Measurements from ENCODE around the gene KRT10. TPM values are rescaled to one million over a fixed set of nuclear protein-coding genes. Genes with fewer than 3 reads are reported as not detected.

KRT10 gene
- total RNA-seq, 1 donor from 2014 or later: 50.6 TPM

DNA sequence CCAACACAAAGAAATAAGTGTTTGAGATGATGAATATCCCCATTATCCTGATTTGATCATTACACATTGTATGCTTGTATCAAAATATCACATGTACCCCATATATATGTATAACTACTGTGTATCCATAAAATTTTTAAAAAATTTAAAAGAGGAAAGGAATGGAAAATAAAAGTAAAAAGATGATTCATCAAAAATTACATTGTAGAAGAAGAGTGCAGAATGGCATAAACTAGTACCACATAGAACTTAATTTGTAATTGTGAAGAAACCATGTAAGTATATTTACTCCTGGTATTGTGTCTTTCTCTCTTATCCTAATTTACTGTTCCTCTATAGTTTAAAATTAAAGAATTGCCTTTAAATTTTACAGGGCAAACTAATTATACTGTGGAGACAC lies 11.5 kb upstream of the KRT10 start:
- Mint-ChIP-seq H3K27ac (ENCODE audit: unreplicated experiment) (no peak overlapping the region), H3K36me3 (ENCODE audit: low read depth, unreplicated experiment) (peaks cover 2% of the 10 kb centered on the region), H3K27me3 (ENCODE audit: low read depth, unreplicated experiment) (no peaks in the 10 kb centered on the region), H3K9me3 (ENCODE audit: unreplicated experiment) (no peaks in the 10 kb centered on the region), H3K4me1 (ENCODE audit: low read depth, unreplicated experiment) (no peaks in the 10 kb centered on the region), H3K4me3 (ENCODE audit: unreplicated experiment) (no peak overlapping the region)
- FAIRE-seq (no peak), DNase-seq (ENCODE audit: low read depth) (no peak)
- TF ChIP-seq EZH2 (IDR thresholded peaks at IDR 0.05; ENCODE audit: insufficient read depth, low read length): no peak
- TF ChIP-seq, protein P1, sequence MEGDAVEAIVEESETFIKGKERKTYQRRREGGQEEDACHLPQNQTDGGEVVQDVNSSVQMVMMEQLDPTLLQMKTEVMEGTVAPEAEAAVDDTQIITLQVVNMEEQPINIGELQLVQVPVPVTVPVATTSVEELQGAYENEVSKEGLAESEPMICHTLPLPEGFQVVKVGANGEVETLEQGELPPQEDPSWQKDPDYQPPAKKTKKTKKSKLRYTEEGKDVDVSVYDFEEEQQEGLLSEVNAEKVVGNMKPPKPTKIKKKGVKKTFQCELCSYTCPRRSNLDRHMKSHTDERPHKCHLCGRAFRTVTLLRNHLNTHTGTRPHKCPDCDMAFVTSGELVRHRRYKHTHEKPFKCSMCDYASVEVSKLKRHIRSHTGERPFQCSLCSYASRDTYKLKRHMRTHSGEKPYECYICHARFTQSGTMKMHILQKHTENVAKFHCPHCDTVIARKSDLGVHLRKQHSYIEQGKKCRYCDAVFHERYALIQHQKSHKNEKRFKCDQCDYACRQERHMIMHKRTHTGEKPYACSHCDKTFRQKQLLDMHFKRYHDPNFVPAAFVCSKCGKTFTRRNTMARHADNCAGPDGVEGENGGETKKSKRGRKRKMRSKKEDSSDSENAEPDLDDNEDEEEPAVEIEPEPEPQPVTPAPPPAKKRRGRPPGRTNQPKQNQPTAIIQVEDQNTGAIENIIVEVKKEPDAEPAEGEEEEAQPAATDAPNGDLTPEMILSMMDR (IDR thresholded peaks at IDR 0.05; ENCODE audit: insufficient read depth, low read depth, low read length): no peak
- H3K36me3 ChIP-seq (ENCODE audit: insufficient read depth, low read length): peaks cover 3% of the 10 kb centered on the region
- H3K9me3 ChIP-seq (ENCODE audit: insufficient read depth, low read depth, low read length): no peaks in the 10 kb centered on the region
- peaks cover 4% of the 10 kb centered on the region for H3K79me2 ChIP-seq (ENCODE audit: insufficient read depth, low read length)
- H3K4me3 ChIP-seq (ENCODE audit: insufficient read depth, low read depth, low read length): no peak overlapping the region
- no peaks in the 10 kb centered on the region for H3K27me3 ChIP-seq (ENCODE audit: insufficient read depth, low read length)
- no peak overlapping the region for H3K27ac ChIP-seq (ENCODE audit: low read depth, low read length)
- H3K9ac ChIP-seq (ENCODE audit: low read length): no peak overlapping the region
- H3K4me2 ChIP-seq (ENCODE audit: low read length): no peak overlapping the region
- no peaks in the 10 kb centered on the region for H4K20me1 ChIP-seq (ENCODE audit: insufficient read depth, low read length)
- no peaks in the 10 kb centered on the region for H3K4me1 ChIP-seq (ENCODE audit: insufficient read depth, low read length)
- H2AFZ ChIP-seq (ENCODE audit: low read depth, low read length): no peak overlapping the region

- no peak overlapping the region for H3K9ac ChIP-seq (ENCODE audit: low read length)
- H4K20me1 ChIP-seq (ENCODE audit: insufficient read depth, low read length): no peaks in the 10 kb centered on the region
- H3K27ac ChIP-seq (ENCODE audit: low read depth, low read length): no peak overlapping the region
- H3K4me1 ChIP-seq (ENCODE audit: insufficient read depth, low read length): no peaks in the 10 kb centered on the region
- no peak overlapping the region for H2AFZ ChIP-seq (ENCODE audit: low read depth, low read length)
- no peaks in the 10 kb centered on the region for H3K27me3 Mint-ChIP-seq (ENCODE audit: low read depth, unreplicated experiment)
- H3K4me3 ChIP-seq (ENCODE audit: insufficient read depth, low read depth, low read length): no peak overlapping the region
- H3K9me3 ChIP-seq (ENCODE audit: insufficient read depth, low read depth, low read length): no peaks in the 10 kb centered on the region
- peaks cover 3% of the 10 kb centered on the region for H3K36me3 ChIP-seq (ENCODE audit: insufficient read depth, low read length)
- H3K27ac Mint-ChIP-seq (ENCODE audit: unreplicated experiment): no peak overlapping the region
- no peak for FAIRE-seq
- no peaks in the 10 kb centered on the region for H3K27me3 ChIP-seq (ENCODE audit: insufficient read depth, low read length)
- H3K36me3 Mint-ChIP-seq (ENCODE audit: low read depth, unreplicated experiment): peaks cover 2% of the 10 kb centered on the region
- TF ChIP-seq, protein P1 (IDR thresholded peaks at IDR 0.05; ENCODE audit: insufficient read depth, low read depth, low read length): no peak
- no peak for TF ChIP-seq EZH2 (IDR thresholded peaks at IDR 0.05; ENCODE audit: insufficient read depth, low read length)
- no peak for DNase-seq (ENCODE audit: low read depth)
- H3K79me2 ChIP-seq (ENCODE audit: insufficient read depth, low read length): peaks cover 4% of the 10 kb centered on the region
- H3K9me3 Mint-ChIP-seq (ENCODE audit: unreplicated experiment): no peaks in the 10 kb centered on the region
- peaks cover 3% of the 10 kb centered on the region for H3K4me1 Mint-ChIP-seq (ENCODE audit: low read depth, unreplicated experiment)
- H3K4me2 ChIP-seq (ENCODE audit: low read length): no peak overlapping the region
- H3K4me3 Mint-ChIP-seq (ENCODE audit: unreplicated experiment): no peak overlapping the region
Observed at GRCh38 chr17:40832840-40833239, 10.4 kb upstream of the KRT10 start.

DNA sequence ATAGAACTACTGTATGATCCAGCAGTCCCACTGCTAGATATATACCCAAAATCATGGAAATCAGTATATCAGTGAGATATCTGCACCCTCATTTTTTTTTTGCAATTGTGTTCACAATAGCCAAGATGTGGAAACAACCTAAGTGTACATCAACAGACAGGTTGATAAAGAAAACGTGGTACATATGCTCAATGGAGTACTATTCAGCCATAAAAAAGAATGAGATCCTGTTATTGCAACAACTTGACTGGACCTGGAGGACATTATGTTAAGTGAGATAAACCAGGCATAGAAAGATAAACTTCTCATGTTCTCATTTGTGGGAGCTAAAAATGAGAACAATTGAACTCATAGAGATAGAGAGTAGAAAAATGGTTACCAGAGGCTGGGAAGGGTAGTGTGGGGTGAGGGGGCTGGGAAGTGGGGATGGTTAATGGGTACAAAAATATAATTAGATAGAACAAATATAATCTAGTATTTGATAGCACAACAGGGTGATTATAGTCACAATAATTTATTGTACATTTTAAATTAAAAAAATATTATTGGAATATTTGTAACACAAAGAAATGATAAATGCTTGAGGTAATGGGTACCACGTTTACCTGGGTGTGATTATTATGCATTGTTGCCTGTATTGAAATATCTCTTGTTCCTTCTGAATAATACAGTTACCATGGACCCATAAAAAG lies 7.8 kb upstream of the KRT10 start:
- Histone ChIP-seq H3K27ac (ENCODE audit: low read depth, low read length) (no peak overlapping the region), H3K9me3 (ENCODE audit: insufficient read depth, low read depth, low read length) (no peaks in the 10 kb centered on the region), H3K27me3 (ENCODE audit: insufficient read depth, low read length) (no peaks in the 10 kb centered on the region), H3K9ac (ENCODE audit: low read length) (no peak overlapping the region), H3K36me3 (ENCODE audit: insufficient read depth, low read length) (peaks cover 3% of the 10 kb centered on the region), H3K4me1 (ENCODE audit: insufficient read depth, low read length) (no peaks in the 10 kb centered on the region), H3K79me2 (ENCODE audit: insufficient read depth, low read length) (peaks cover 23% of the 10 kb centered on the region), H3K4me2 (ENCODE audit: low read length) (no peak overlapping the region), H3K4me3 (ENCODE audit: insufficient read depth, low read depth, low read length) (no peak overlapping the region), H4K20me1 (ENCODE audit: insufficient read depth, low read length) (no peaks in the 10 kb centered on the region), H2AFZ (ENCODE audit: low read depth, low read length) (no peak overlapping the region)
- FAIRE-seq: no peak
- Mint-ChIP-seq H3K27ac (ENCODE audit: unreplicated experiment) (no peak overlapping the region), H3K27me3 (ENCODE audit: low read depth, unreplicated experiment) (no peaks in the 10 kb centered on the region), H3K36me3 (ENCODE audit: low read depth, unreplicated experiment) (peaks cover 2% of the 10 kb centered on the region), H3K4me1 (ENCODE audit: low read depth, unreplicated experiment) (peaks cover 11% of the 10 kb centered on the region), H3K9me3 (ENCODE audit: unreplicated experiment) (no peaks in the 10 kb centered on the region), H3K4me3 (ENCODE audit: unreplicated experiment) (no peak overlapping the region)
- DNase-seq (ENCODE audit: low read depth): no peak
- TF ChIP-seq, protein P1 (IDR thresholded peaks at IDR 0.05; ENCODE audit: insufficient read depth, low read depth, low read length): no peak
- no peak for TF ChIP-seq EZH2 (IDR thresholded peaks at IDR 0.05; ENCODE audit: insufficient read depth, low read length)
